ENCODE measurements around the gene SATB1.

DNA sequence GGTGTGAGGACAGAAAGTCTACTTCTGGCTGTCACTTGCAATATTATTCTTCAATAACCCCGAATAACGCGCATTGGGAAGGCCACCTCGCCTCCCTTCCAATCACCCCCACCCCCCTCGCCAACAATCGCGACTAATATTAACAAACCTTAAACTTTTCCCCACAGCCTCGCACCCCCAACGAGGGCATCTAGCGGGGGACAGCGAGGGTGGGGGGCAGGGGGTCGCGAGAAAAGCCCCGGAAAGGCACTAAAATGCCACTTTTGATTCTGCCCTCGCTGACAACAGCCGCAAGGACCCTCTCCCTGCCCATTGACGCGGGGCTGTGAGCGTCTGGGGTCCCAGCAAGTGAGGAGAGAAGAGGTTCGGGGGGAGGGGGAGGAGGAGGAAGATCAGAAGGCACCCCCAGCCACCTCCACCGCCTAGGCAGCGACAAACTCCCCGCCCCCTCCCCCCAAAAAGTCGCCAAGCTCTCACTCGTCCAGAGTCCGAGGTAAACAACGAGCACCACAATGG, 868 bp downstream of the SATB1 start:
- TF ChIP-seq, protein P1, sequence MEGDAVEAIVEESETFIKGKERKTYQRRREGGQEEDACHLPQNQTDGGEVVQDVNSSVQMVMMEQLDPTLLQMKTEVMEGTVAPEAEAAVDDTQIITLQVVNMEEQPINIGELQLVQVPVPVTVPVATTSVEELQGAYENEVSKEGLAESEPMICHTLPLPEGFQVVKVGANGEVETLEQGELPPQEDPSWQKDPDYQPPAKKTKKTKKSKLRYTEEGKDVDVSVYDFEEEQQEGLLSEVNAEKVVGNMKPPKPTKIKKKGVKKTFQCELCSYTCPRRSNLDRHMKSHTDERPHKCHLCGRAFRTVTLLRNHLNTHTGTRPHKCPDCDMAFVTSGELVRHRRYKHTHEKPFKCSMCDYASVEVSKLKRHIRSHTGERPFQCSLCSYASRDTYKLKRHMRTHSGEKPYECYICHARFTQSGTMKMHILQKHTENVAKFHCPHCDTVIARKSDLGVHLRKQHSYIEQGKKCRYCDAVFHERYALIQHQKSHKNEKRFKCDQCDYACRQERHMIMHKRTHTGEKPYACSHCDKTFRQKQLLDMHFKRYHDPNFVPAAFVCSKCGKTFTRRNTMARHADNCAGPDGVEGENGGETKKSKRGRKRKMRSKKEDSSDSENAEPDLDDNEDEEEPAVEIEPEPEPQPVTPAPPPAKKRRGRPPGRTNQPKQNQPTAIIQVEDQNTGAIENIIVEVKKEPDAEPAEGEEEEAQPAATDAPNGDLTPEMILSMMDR (IDR thresholded peaks at IDR 0.05; ENCODE audit: low read depth, low read length), result no peak
- no peak for TF ChIP-seq EZH2phosphoT487 (IDR thresholded peaks at IDR 0.05; ENCODE audit: low read depth)
